CD4-positive, alpha-beta T cell treated with Interleukin-21 for 1 hour (primary cell): ENCODE measurements around the gene COLEC11.
"Not testable (repeated sequence)": the region's sequence is repeated elsewhere in the genome, so short reads cannot be mapped to it uniquely, and the experiment has no call there.

Experiments used
- DNase-seq: peaks from one replicate; pipeline ENCODE4 v3.0.0-alpha.2; 2020

Gene COLEC11

DNA sequence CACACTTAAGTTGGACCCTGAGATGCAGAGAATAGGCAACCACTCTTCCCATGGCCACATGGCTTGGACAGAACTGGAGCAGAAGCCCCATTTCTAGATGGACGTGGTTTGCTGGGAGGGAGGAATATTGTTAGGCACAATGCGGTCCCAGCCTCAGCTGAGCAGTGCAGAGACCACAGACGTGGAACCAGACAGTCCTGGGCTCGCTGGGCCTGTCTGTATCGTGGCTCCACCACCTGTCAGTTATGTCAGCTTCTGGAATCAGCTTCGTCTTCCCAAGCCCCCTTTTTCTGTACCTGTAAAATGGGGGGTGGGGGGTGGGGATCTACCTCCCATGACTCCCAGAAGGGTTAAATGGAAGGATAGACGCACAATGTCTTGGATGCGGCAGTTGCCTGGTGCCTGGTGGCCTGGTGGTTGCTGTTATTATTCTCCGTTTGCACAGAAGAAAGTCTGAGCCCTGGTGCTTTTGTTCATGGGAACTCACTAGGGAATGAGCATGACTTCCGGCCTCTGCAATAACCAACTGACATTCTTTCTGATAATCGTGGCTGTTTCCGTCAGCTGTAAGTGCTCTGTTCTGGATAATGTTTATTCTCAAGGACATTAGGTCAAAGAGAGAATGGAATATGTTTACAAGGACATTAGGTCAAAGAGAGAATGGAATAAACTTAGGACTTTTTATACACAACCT is 31.4 kb downstream of the COLEC11 start:
- DNase-seq, result no peak

DNA sequence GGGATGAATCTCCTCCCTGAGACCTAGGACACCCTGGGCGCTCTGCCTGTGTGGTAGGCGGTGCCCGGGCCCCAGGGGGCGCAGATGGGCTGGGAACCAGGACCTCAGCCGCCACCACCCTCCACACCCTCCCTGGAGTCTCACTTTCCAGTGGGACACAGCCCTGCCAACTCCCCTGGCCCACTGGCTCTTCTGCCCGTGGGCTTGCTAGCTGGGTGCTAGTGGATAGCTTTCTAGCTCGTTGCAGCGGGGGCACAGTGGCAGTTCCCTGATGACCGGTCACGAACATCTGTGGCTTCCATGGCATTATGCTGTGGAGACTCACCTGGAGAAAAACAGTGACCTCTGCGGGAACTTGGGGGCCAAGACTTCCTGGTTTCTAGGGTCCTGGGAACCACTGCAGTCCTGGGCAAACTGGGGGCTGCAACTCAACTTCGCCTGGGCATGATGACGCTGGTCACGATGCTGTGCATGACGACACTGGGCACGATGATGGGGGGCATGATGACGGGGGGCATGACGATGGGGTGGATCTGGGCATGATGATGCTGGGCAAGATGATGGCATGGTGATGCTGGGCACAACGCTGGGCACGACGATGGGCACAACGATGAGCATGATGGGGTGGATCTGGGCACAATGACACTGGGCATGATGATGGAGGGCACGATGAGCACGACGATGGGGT is 32.0 kb downstream of the COLEC11 start:
- DNase-seq, result no peak

DNA sequence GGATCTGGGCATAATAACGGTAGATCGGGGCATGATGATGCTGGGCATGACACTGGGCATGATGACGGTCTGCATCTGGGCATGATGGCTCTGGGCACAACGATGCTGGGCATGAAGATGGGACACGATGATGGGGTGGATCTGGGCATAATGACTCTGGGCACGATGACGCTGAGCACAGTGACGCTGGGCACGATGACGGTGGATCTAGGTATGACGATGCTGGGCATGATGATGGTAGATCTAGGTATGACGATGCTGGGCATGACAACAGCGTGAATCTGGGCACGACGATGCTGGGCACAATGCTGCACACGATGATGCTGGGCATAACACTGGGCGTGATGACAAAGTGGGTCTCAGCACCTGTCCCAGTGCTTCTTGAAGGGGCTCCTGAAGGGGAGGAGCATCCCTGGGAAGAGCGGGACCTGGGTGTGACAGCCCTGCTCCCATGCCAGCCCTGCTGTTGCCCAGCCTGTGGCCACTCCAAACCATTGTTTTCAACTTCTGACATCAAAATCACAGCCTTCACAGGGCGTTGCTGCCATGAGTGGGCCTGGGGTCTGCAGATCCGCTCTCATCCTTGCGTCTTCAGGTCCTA is 32.7 kb downstream of the COLEC11 start:
- DNase-seq, result no peak

DNA sequence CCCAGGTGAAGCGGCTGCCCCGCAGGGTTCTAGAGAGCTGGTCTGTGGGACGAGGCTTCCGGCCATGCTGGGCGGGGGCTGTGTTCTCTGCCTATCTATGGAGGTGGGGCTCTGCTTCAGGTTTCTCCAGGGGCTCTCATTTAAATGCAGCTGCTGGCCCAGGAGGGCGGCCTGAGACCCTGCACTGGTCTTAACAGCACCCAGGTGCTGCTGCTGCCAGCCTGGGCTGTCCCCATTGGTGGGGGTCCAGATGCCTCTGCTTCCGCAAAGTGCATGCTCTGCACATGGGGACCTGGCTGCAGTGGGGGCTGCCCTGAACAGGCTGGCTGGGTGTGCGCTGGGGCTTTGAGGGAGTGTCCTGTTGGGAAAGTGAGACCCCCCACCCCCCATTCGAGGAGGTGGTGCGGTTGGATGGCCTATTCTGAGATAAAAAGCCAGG is 33.3 kb downstream of the COLEC11 start:
- DNase-seq, result no peak

DNA sequence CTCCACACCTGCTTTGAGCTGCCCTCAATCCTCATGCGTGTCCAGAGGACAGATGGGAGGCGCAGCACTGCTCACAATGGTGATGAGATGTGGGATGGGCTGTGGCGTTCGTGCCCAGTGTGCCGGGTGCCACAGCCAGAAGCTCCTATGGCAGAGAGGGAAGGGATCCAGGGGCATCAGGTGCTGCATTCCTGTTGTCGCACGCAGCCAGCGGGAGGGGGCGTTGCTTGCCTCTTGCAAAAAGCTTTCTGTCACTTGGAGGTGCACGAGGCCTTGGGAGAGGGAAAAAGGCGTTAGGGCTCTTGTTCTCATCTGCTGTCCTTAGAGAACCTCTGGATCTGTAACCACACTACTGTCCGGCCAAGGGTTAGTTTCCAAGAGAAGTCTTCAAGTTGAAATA is 33.9 kb downstream of the COLEC11 start:
- no peak for DNase-seq

DNA sequence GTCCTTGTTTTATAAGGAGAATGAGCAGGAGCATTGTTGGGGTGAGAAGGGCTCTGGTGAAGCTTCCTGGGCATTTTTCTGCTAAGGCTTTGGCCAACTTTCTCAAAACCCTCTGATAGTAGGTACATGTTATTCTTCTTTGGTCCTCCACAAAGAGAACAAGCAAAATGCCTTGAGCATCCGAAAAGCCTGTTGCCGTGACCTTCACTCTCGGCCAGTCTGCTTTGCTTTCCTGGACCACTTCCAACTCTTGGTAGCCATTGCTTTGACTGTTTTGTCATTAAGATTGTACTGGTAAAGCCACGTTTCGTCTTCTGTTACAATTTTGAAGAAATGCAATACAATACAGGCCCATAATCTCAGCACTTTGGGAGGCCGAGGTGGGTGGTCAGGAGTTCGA is 35.7 kb downstream of the COLEC11 start:
- DNase-seq, result no peak

DNA sequence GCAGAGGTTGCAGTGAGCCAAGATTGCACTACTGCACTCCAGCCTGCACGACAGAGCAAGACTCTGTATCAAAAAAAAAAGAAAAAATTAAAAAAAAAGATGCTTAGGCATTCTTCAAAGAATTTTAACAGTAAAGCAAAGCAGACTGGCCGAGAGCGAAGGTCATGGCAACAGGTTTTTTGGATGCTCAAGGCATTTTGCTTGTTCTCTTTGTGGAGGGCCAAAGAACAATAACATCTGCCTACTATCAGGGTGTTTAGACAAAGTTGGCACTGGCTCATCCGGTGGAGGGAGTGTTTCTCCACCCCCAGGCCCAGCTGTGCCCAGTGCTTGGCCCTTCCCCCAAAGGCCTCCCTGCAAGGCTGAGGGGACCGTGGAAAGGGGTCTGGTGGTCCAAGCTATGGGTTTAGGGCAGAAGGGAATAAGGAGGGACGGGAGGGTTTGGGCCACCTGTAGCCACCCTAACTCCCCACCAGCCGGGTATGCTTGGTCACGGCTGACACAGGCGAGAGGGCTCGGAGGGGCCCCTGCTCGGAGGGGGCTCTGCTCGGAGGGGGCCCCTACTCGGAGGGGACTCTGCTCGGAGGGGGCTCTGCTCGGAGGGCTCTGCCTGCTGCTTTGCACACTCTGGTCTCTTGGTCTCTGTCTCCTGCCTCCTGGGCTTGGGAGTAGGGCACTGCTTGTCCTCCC is 36.4 kb downstream of the COLEC11 start:
- no peak for DNase-seq

DNA sequence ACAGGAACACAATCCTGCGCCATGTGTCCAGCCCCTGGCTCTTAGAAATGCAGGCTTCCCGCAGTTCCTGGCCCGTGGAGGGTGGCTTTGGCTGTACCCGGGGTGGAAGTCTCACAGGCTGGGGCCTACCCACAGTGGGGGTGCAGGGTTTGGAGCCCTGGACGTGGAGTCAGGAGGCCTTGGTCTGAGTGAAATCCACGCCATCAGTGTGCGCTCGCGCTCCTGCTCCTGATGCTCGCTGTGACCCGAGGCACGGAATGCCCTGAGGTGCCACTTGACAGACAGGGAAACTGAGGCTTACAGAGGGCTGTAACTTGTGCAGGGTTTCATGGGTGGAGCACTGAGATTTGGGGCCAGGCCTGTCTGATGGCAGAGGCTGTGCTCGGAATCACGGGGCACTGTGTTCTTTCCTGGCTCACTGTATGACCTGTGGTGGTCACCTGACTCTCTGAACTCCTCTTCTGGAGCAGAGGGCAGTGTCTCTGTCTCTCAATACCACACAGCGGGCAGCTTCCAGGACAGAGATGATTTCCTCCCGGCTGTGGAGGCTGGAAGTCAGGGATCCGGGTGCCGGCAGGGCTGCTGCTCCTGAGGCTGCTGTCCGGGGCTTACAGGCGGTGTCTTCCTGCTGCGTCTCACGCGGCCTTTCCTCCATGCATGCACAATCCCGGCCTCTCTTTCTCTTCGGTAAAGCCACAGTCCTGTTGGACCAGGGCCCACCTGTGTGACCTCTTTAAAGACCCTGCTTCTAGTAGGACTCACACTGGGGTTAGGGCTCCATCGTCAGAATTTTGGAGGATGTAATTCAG is 37.1 kb downstream of the COLEC11 start:
- no peak for DNase-seq

DNA sequence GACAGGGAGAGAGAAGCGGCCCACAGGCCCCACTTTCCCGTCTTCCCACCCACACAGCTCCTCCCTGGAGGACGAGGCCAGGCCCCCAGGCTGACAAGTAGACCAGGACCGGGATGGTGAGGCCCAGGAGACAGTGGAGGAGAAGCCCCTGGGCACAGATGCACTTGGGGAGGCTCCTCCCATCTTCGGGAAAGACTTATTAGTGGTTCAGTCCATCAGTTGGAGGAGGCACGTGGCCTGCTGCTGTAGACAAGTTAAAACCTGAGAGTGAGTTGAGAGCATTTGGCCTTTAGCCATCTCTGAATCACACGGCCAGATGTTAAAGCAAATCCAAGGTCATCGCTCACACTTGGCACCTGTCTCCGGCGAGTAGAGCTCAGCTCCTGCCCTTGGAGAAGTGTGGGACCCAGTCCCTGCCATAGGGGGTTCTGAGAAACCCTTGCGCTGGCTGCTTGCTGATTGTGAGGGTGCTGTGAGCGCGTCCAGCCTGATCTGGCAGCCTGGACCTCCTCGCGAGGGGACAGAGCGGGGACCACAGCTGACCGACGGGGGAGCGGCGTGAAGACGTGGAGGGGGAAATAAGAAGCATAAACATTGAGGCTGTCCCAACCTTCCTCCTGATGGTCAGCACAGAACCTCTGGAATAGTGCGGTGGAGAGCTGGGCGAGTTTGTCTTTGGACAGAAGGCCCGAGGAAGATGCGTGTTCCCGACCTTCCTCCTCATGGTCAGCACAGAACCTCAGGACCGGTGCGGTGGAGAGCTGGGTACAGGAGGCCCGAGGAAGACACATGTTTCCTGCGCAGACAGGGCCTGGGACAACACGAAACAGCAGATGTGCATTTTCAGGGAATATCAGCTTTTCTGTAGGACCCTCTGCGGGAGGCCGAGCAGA is 38.4 kb downstream of the COLEC11 start:
- DNase-seq, result no peak

DNA sequence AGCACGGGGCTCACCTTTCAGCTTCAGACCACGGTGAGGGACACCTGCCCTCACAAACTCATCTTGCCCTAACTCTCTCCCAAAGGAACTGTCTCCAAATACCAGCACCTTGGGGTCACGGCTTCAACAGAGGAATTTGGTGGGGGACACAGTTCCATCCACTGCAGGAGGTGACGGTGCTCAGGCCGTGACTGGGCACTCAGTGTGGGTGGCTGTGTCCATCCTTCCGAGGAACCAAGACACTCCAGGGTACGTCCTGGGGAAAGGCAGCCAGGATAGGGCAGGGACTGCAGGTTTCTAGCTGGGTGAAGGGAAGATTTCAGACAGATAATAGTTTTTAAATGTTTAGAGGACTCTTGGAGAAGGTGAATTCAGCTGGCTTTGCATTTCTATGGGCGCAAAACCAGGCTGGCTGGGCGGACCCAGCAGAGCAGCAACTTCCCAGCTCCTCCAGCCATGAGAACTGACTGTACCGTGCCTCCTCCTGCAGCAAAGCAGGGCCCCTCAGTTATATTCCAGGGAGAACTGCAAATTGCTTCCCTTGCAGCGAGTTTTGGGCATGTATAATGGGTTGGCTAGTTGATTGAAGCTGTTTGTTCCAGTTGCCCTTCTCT is 39.2 kb downstream of the COLEC11 start:
- no peak for DNase-seq

DNA sequence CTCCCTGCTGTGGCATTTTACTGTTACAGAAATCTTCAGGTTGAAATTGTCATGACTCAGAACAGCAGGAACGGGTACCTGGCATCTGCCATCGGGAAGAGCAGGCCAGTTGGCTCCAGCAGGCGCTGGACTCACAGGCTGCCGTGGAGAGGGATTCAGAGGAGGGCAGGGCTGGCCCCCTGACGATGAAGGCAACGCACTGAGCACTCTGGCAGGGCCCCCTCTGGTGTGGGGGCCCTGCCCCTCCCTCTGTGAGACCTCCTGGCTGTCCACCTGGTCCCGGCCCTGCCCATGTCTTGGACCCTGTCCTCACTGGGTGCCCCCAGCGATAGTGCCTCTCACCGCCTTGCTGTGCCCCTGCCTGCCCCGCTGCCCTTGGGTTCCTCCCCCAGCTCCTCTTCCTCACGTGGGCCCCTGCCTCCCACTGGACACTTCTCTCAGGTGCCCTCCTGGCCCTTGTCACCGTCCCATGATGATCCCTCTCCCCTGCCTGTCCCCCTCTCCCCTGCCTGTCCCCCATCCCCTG is 39.7 kb downstream of the COLEC11 start:
- DNase-seq, result no peak

DNA sequence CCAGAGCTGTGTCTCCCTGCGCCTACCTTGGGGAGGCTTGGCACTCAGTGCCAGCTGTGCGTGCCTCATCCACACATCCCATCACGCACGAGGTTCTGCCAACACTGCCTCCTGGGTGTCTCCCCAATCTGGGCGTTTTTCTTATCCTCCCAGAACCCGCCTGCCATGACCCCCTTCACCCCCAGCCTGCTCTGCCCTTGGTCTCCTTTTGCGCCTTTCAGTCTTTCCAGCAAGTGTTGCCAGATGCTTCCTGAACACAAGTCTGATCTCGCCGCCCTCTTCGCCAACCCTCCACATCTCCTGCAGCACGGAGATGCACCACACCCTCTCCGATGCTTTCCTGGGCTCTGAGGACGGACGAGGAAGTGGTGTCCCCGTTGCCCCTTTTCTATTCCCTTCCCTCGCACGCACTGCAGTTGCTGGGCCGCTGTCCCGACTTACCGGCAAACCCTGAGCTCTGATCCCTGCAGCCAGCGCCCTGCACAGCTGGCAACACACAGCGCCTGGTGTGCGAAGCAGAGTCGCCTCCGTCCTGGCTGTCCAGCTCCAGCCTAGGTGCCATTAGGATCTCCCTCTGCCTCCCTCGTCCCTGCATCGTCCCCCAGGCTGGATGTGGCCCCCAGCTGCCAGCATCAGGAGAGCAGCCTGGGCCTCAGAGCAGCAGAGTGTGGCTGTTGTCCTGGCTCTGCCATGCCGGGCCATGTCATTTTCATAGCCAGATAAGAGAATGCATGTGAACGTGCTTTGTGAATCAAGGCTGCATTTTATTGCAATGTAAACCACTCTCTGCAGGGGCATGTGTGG is 40.5 kb downstream of the COLEC11 start:
- no peak for DNase-seq

DNA sequence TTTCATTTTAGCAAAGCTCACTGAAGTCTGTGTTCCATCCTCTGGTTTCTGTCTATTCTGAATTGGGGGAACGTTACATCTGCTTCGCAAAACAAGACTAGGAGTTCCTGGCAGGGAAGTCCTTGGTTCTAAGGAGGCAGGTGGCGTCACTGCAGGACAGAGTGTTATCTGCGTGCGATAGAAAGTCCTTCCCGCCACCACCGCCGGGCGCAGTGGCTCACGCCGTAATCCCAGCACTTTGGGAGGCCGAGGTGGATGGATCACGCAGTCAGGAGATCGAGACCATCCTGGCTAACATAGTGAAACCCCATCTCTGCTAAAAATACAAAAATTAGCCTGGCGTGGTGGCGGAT is 41.0 kb downstream of the COLEC11 start:
- DNase-seq, result not testable (repeated sequence)

DNA sequence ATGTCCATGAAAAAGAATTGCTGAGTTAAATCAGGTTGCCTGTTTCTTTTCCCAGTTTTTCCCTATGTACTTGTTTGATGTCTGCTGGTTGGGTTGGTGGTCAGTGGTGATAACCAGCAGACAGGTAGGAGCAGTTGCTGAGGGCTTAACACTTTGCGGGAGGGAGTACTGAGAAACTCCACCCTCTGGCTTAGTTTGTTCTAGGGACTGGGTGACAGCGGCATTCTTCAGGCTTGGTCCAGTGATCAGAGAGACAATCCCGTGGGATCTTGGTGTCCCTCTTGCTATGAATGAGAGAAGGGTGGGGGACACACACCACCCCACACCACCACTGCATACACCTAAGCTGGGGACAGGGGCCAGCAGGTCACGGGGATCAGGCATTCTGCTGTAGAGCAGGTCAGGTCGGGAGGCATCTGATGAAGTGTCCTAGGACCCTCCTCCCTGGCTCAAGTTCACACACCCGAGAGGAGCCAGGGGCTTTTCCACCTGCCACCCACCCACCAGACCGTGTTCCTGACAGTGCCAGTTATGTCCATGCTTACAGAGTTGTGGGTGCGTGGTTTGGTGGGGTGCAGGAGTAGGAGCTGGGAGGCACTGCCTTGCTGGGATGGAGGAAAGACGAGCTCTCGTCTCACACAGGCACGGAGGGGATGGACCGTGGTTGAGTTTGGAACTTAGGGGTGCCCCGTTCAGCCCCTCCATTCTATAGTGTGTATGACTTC is 41.8 kb downstream of the COLEC11 start:
- DNase-seq, result no peak

DNA sequence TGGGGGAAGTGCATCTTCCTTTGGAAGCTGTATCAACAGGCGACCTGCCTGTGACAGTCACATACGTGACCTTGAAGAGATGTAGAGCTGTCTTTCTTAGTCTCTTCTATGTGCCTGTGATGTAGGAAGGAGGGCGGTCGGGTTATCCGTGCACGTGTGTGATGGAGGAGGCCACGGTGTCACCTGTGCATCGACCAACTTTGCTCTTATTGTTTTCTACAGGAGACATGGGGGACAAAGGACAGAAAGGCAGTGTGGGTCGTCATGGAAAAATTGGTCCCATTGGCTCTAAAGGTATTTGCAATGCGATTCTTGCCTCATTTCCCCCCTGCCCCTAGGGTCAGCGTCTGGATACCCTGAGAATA is 42.4 kb downstream of the COLEC11 start:
- no peak for DNase-seq

DNA sequence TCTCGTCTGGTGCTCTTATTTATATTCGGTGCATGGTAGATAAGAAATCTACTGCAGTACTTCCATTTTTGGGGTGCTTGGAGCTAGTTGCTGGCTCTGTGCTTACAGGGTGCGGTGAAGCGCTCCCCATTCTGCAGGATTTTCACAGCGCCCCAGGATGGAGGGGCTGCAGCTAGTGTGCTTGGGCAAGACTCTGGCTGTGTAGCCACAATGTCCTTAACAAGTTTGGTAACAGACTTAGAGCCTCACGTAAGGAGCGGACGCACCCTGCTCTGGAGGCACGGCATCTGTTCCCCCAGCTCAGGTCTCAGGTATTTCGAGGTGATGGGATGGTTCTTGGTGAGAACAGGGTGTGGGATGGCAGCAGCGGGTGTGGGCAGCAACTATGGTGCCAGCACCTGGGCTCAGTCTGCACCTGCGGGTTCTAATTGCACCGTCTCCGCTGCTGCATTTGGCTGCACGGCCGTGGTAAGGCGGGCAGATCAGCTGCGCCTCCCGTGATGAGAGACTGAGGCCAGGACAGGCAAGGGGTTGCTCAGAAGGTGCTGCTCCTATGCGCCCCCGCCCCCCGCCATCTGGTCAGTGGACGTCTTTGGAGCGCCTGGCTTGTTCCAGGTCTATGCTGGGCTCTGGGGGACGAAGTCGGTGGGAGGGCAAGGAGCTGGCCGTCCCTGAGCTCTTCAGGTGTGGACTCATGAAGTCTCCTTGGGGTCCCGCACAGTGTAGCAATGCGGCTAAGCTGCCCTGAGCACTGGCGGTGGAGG is 43.0 kb downstream of the COLEC11 start:
- DNase-seq, result no peak

DNA sequence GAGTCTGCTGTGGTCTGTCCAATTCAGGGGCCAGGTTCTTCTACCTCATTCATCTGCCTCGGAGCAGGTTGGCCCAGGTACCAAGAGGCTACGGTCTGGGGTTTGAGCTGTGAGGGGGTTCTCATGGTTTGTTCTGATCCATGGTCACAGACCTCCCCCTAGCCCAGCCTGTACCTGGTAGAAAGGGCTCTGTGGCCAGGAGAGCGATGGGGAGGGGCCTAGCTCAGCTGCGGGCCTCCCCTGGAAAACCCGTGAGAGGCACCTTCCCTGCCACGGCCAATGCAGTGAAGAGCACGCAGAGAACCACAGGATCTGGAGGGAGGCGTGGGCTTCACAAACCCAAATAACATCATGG is 43.5 kb downstream of the COLEC11 start:
- DNase-seq, result no peak

DNA sequence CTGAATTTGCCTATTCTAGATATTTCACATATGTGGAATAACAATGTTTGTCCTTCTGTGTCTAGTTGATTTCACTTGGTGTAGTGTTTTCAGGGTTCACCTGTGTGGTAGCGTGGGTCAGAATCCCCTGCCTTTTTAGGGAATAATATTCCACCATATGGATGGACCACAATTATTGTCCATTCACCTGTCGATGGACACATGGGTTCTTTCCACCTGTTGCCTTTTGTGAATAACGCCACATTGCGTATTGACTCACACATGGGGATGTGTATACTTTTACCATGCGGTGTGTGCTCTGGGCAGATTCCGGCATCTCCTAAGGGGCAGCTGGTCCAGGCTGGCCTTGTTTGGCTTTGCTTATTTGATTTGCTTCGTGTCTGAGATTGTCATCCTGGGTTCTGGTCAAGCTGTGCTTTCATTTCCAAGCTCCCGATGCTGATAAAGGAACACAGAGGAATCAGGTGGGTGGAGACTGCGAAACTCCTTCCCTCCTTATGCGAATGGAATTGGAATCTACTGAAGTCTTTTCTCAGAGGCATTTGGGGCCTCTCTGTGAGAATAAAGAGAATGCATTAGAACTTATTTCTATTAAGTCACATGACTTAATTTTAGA is 44.2 kb downstream of the COLEC11 start:
- no peak for DNase-seq

DNA sequence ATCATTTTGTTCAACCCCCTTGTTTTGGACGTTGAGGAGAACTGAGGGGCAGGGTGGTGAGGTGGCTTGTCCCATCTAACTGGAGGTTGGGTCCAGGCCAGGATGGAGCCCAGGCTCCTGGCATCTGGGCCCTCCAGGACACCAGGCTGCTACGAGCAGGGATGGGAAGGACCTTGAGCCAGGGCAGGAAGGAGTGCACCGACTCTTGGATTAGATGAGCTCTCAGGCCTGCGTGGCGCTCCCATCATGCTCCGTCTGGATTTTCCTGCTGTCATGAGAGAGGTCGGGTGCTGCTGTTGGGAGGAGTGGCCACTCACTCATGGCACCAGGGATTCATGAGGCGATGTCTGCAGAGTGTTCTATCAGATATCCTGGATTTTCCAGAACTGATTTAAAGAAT is 44.7 kb downstream of the COLEC11 start:
- DNase-seq, result no peak
